VCaP (cell line): ENCODE results near the gene DCP1B.

Source experiments
- H3K27ac ChIP-seq: fragments of 450-650 bp; 2 replicates; pipeline ENCODE4 v1.5.1; 2017
- CTCF ChIP-seq: fragments of 450-650 bp; conservative IDR thresholded peaks from 2 replicates; pipeline ENCODE4 v1.5.1; 2017; ENCODE audit warnings: mild to moderate bottlenecking, moderate library complexity

DCP1B gene

DNA sequence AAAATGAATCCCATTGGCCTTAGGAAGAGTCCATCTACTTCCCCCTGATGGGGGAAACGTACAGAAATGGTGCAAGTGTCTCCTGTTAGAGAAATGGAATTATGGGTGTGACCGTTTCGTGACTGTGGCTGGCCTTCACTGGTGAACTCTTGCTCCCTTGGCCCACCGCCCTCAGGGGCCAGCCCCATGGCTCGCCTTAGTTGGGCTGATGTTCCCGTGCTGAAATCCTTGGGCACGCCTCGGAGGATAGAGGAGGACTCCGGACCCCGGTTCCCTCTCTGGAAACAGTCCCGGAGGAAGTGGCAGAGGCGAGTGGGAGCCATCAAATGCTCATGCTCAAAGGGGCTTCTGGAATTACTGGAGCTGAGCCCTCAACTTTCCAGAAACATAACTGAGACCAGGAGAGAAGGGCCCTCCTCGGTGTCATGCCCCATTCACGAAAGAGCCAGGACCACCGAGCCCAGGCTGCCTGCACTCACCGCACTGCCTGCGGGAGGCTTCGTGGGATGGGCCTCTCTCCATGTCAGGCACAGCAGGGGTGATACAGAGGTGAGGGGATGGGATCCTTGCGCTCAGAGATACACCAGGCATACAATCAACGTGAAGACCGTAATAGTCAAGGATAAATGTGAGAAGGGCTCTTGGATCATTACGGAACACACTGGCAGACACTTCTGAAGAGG is 75.7 kb downstream of the DCP1B start:
- TF ChIP-seq CTCF = no peak
- no peak overlapping the region for H3K27ac ChIP-seq

DNA sequence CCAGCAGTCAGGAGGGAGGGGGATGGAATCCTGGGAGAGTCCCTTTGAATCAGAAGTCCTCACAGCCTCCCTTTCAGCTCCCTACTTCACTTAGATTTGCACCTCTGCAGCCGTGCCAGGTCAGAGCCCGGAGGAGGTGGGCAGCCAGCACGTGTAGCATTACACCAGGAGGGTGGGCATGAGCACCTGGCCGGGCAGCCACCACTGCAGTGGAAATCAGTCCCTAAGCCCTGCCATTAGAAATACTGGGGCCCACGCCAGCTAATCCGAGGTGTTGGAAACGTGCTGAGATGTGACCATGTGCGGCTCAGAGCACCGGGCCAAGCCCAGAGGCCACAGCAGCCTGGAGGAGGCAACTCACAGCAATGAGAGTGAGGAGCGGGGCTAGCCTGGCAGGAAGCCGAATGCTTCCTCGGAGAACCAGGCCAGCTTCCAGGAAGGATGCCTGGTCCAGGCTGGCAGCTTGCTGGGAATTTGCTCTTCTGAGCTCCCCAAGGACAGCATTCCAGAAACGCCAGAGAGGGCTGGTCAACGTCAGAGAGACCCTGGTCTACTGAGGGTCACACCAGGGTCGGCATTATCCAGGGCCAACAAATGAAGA is 76.4 kb downstream of the DCP1B start:
- no peak overlapping the region for H3K27ac ChIP-seq
- TF ChIP-seq CTCF = no peak

- TF ChIP-seq CTCF = no peak
- H3K27ac ChIP-seq = no peak overlapping the region
Measured at GRCh38 chr12:1927051-1927680, 77.1 kb downstream of the DCP1B start.

- H3K27ac ChIP-seq = no peak overlapping the region; the same call in 1 of the 2 replicates
- TF ChIP-seq CTCF = no peak
Measured at GRCh38 chr12:1926251-1926657, 78.0 kb downstream of the DCP1B start.

GRCh38 chr12:1925684-1926006 is 78.6 kb downstream of the DCP1B start:
- H3K27ac ChIP-seq = peak overlapping the region; percentile 64

GRCh38 chr12:1924996-1925683 is 79.1 kb downstream of the DCP1B start:
- TF ChIP-seq CTCF = no peak
- peak overlapping the region; percentile 64 for H3K27ac ChIP-seq

More at GRCh38 chr12:1925684-1926006, 78.6 kb downstream of the DCP1B start:
- no peak for TF ChIP-seq CTCF

DNA sequence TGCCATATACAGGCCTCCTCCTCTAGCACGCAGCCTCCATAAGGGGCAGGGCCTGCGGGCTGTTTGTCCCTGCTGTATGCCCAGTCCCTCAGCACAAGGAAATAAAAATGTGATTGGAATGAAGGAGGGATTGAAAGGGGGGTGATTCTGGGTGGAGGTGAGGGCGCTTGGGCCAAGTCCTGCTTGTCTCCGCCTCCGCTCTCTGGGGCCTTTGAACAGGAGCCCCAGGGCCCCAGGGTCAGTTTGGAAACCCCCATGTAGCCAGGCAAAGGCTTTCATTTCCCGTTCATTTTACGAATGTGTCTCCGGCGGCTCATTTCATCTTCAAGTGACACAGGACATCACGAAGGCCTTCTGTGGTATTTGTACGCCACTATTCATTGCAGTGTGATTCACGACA is 81.3 kb downstream of the DCP1B start:
- H3K27ac ChIP-seq = no peak overlapping the region
- TF ChIP-seq CTCF = no peak
